NT2/D1 (cell line): Measurements from ENCODE around the gene NLE1.

Experiments
- SUZ12 ChIP-seq: IDR thresholded peaks from 2 replicates; pipeline ENCODE4 v1.6.1; 2011; ENCODE audit not compliant: insufficient read length, insufficient read depth; ENCODE audit errors: extremely low read depth
- YY1 ChIP-seq: IDR thresholded peaks from 2 replicates; pipeline ENCODE4 v1.6.1; 2011; ENCODE audit not compliant: insufficient read length, insufficient read depth
- ZNF274 ChIP-seq: IDR thresholded peaks from 2 replicates; pipeline ENCODE4 v1.6.1; 2011; ENCODE audit warnings: mild to moderate bottlenecking, low read depth, low read length

GRCh38 chr17:35089586-35090296, 52.4 kb downstream of the NLE1 start:
- TF ChIP-seq ZNF274 (no peak), SUZ12 (no peak), YY1 (no peak)
